Stimulated activated CD4-positive, alpha-beta T cell treated with anti-CD3 and anti-CD28 coated beads, Interleukin-1b, Interleukin-23, amount 100 ng/mL, for 24 hours (primary cell): ENCODE measurements around the gene KLHL12.

Experiments used
- DNase-seq, 4 experiments: peaks; one replicate each; pipeline ENCODE4 v3.0.0-alpha.2; 2020; ENCODE audit warnings: low read depth in 4 of 4, low spot score in 1 of 4

The KLHL12 gene

DNA sequence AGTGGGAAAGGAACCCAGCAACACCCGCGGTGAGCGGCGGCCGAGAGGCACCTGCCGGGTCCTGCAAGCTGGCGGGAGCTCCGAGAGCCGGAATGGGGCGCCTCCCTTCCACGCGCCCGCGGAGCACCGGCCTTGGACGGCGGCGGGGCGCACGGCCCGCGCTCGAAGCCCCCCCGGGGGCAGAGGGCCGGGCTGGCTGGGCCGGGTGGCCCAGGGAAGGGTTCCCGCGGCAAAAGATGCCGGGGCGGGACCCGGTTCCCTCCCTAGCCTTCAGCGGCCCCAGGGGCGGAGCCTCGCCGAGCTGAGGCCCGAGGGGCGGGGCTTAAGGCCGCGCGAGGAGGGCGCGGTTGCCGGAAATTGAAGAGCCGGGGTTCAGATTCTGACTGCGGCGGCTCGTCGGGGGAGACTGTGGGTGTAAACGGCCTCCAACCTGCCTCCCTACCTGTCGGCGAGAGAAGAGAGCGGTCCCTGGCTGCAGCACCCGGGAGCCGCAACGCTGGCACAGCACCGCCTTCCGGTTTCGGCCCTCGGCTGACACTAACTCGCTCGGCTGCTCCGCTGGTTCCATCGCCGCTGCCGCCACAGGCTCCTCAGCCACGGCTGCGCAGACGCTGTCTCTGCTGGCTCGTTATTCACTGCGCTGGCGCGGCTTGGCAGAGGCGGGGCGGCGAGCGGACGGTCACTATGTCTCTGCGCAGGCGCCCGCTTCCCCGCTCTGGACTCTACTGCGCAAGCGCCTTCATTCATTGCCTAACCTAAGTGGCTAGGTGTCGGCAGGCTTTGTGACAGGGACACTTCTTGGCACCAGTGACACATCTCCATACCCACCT lies 38.3 kb downstream of the KLHL12 start, which contains the start of gene RABIF:
Gene RABIF, minus strand, starts transcription at position 619 of the 830 bp plus-strand sequence. Its CDS starts 51 bp downstream, at position 568.
- DNase-seq, result peak; percentile 88 to 95 (median 90)

DNA sequence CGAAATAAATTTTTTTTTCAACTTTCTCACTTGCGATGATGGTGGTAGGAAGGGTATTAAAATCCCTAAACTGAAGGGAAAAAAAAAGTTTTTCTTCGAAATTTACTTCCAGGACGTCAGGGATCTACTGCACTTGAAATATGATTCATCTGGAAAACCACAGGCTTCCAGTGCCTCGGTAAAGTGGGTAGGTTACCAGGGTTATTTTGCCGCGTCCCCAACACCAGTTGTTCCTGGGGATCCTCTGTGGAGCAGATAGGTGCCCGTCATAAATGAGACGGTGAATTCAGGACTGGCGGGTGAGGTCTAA lies 38.9 kb downstream of the KLHL12 start:
- DNase-seq, result no peak

DNA sequence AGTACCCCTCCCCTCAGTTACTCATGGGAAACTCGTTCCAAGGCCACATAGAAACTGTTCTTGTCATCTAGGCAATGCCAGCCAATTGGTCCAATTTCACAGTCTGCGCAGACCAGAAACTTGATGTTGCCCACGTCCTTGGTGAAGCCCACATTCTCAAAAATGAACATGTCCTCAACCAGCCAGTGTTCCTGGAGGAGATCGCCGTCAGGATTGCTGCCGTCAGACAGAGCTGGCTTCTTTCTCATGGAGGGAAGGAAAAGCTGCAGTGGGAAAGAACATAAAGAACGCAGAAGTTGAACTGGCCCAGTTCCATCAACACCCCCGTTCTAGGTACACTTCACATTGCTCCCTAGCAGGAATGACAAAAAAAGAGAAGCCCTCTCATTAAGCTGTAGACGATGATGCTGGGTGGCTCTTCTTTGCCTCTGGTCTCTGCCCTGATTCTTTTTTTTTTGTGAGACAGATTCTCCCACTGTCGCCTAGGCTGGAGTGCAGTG lies 46.0 kb downstream of the KLHL12 start:
- DNase-seq, result no peak

DNA sequence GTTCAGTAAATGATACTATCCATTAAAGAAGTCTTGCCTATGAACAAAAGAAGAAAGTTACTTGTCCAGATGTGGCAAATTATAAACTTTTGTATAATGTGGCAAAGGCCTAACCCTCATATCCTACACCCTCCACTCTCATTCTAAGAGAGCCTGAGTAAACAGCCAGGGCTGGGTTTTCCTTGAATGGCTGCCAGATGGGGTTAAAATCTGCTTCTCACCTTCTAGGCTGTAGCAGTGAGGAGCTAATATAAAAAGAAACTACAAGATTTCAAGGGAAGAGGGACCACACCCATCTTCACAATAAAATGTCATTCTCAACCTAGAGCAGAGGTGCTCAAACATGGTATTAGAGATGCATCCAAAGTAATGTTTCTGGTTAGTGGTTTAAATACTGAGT lies 47.0 kb downstream of the KLHL12 start:
- no peak for DNase-seq

DNA sequence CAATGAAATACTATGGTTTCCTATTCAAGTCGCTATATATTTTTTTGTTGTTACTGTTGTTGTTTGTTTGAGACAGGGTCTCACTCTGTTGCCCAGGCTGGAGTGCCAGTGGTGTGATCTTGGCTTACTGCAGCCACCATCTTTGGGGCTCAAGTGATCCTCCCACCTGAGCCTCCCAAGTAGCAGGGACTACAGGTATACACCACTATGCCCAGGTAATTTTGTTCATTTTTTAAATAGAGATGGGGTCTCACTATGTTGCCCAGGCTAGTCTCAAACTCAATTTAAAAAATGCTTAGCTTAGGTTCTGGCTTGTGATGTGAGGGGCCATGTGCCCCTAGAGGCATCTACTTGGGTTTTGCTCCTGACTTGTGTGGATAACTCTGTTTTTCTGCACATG lies 47.9 kb downstream of the KLHL12 start:
- no peak for DNase-seq

DNA sequence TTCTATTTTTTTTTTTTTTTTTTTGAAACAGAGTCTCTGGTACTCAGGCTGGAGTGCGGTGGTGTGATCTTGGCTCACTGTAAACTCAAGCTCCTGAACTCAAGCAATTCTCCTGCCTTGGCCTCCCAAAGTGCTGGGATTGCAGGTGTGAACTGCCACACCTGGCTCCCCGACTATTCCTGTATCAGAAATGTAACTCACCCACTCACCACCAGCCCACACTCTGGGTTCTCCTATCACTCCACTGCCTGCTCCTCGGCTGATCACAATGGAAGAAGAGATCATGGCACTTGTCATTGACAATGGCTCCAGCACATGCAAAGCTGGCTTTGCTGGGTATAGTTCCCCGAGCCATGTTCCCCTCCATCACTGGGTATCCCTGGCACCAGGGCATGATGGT lies 54.0 kb downstream of the KLHL12 start:
- DNase-seq, result no peak

DNA sequence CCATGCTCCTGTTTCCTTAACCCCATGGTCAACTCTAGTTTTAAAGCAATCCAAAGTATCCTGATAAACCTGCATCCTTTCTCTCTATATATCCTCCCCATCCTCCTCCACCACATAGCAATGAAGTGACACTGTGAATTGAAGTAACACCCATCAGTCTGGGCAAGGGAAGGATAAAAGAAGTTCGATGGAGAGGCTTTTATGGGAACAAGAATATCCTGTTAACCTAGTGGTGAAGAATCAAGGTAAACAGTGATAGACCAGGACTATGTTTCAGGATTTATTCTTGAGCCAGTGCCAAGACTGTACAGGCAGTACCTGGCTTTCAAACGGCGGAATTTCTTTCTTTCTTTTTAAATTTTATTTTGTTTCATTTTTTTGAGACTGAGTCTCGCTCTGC lies 55.7 kb downstream of the KLHL12 start:
- no peak for DNase-seq

DNA sequence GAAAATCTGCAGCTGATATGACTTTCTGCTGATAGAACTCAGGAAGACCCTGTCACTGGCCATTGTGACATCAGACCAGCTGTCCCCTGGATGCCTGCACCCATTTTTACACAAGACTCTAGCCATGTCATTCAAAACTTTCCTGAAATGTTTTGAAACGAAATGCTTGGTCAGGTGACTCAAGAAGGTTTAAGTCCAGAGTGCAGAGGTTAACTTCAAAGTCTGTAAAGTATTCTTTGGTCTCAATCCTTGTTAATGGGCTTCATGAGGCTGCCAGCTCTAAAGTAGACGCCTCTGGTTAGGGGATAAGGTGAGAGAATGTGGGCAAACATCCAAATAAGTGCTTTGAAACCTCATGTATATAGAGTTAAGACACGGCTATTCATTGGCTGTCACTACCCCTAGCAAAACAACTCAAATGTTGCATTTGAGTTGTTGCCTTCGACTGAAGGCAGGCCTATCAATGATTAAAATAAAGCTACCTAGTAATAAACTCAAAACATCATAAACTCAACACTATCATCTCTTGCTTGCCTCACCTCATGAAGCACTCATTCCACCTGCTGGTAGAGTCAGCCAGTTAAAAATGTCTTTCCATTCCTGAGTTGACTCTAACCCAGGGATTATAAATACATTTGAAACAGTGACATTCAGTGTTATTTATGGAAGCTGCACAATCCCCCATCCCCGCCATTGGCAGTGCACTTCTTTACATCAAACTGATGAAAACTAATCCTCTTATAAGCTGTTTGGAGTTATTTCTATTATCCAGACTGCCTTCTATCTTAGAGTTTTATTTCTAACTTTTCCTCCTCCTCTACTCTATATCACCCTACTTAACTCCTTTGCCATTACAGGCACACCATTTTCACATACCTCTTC lies 64.1 kb downstream of the KLHL12 start:
- DNase-seq, result no peak

DNA sequence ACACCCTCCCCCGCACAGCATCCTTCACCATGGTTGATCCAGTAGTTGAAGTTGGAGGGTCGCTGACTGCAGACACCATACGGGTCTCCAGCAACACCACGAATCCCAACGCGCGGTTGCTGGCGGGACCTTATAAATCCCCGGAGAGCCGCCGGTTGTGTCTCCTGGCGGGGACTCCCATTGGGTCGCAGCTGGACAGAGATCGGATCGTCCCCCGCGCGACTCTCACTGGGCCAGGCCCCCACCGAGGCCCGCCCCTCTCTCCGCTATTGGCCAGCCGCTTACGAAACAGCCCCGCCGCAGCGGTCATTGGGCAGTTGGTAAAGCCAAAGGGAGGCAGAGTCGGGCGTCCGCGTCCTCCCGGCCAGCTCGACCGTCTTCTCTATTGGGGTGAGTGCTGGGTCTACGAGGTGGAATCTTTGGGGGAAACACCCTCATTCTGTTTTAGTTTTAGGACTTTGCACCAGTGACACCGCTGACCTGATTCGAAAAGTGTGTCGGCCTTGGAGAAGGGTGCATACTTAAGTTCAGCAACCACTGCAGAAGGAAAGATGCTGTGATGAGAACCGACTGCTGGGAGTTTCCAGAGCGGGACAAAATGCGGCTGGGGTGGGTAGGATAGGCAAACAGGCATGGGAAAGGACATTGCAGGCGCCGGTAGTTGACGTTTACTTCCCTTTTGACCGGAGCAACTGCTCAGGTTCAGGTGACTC lies 65.5 kb downstream of the KLHL12 start:
- peak in 1 of 4 experiments; percentile 34 for DNase-seq

DNA sequence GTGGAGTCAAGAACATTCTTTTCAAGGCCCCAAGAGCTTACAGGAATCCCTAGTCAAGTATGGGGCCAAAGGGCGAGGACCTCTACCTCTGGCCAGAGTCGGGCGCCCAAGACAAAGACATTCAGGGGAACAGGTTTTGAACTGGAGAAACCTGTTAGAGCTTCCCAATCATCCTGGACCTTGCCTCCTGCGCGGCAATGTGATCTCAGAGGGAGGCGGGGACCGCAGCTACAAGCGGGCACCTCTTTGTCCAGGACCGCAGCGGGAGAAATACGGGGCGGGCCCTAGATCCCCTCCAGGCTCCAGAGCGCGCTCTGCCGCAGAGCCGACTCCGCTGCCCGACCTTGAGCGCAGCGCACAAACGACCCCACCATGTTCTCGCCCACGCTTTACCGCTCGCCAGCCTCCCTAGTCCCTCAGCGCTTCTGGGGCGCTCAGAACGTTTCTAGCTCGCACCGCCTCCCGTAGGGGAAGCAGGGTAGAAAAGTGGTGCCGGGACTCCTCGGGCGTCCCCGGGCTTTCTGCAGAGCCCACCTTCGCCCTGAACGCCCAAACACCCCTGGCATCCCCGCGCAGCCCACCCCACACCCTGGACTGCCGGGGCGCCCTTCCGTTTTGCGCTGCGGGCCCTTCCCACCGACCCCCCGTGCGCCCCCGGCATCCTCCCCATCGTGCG lies 66.2 kb downstream of the KLHL12 start:
- DNase-seq, result peak in 1 of 4 experiments; percentile 13

DNA sequence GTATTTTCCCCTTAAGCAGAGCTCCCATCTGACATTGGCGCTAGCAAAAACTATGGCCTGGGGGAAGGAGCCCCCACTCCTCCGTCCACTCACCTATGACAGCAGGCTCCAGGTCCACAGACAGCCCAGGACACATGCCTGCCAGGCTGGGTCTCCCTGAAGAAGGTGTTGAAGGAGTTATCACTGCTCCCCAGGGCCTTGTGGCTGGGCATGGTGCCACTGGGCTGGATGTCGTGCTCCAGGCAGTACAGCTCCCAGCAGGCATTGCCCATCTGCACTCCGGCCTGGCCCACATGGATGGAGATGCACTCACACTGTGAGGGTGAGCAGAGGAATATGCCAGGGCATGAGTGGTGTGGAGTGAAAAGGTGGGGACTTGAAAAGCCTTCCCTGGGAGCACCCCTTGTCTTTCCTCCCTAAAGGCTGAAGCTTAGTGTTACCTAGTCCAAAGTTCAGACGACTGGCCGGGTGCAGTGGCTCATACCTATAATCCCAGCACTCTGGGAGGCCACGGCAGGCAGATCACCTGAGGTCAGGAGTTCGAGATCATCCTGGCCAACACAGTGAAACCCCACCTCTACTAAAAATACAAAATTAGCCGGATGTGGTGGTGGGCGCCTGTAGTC lies 68.1 kb downstream of the KLHL12 start:
- no peak for DNase-seq

DNA sequence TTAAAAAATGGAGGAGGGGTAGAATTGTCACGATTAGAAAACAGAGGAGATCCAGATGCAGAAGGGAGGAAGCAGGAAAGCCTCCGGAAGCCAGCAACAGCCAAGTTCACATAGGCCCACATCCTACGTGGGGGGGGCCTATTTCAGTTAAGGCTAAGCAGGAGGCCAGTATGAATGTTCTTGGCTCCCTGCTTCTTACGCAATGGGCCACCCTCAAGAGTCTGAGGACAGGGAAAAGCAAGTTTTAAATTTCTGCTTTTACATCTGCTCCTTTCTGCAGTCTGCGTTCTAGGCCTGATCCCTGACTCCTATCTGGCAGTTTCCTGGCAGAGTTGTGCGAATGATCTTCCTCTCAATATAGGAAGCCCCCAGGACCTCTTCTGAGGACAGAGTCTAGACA lies 68.7 kb downstream of the KLHL12 start:
- DNase-seq, result no peak

DNA sequence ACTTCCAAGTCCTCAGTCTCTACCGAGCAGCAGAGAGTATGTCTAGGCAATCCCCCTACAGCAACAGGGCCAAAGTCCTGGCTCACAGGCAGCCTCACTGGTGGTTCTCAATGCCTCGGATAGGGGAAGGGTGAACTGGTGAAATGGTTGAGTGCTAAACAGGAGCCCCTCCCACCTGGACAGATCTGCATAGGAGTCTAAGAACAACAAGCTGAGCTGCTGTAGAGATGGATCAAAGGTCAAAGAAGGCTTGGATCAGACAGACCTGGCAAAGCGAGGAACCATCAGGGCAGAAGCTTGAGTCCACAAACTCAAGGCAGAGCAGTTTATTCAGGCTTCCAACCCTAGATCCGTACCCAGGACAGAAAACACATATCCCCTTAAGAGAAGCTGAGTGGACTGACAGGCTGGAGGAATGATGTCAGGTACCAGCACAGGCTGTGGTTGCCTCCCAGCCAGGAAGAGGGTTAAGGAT lies 69.9 kb downstream of the KLHL12 start:
- DNase-seq, result no peak

DNA sequence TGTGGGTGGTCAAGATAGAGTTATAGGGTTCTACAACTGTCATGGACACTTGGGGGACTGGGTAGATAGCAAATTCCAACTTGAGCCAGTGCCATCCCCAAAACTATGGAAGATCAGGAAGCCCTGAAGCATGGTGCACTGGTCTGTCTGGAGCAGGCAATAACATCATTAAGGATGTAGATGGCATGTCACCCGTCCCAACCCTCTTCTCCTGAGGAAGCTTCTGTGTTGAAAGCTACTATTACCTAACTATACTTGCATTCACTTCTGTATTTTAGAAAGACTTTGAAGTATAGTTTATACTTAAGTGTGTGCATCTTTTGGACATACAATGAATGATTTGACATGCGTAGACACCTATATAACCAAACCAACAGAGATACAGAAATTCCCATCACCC lies 71.0 kb downstream of the KLHL12 start:
- DNase-seq, result no peak

DNA sequence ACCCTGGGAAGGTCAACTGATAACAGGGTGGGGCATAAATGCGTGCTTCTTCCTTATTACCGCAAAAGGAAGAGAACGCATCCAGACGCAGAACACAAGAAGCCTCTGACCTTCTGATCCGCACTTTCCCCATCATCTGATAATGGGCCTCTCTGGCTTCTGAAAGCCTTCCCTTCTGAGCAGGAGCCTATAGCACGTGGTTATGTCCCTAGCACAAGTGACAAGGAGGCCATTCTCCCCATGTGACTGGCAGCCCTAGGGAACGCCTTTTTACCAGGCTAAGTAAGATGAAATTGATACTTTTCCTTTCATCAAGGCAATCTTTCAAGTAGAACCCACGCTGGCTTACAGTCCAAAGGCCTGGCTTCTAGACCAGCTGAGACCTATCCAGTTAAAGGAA lies 72.2 kb downstream of the KLHL12 start:
- no peak for DNase-seq

DNA sequence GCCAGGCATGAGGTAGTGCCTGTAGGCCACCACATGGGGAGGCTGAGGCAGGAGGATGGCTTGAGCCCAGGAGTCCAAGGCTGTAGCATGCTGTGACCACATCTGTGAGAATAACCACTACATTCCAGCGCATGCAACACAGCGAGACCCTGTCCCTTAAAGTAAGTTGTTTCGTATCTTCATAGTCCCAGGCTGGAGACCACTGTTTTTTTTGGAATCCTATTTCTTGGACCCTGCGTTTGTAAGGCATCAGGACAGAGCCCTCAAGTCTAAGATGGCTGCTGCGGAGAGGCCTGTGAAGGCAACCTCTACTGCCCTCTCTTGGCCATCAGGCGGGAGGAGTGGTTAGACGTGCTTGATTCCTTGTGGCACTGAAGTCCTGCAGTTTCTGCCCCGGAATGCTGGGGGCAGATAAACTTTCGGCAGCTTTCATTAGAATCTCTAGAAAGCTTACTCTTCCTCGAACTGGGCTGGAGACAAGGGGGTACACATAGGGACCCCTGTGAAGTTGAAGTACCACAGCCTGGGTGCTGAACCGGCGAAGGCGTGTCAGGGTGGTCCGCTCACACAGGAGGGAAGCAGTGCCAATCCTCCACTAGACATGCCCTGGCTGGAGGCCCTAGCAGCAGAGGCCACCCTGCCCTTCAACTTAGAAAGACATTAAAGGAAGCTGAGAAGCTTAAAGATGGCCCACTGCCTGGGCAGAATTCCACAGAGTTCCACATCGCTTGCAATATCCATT lies 74.7 kb downstream of the KLHL12 start:
- DNase-seq, result peak in 1 of 4 experiments; percentile 22

DNA sequence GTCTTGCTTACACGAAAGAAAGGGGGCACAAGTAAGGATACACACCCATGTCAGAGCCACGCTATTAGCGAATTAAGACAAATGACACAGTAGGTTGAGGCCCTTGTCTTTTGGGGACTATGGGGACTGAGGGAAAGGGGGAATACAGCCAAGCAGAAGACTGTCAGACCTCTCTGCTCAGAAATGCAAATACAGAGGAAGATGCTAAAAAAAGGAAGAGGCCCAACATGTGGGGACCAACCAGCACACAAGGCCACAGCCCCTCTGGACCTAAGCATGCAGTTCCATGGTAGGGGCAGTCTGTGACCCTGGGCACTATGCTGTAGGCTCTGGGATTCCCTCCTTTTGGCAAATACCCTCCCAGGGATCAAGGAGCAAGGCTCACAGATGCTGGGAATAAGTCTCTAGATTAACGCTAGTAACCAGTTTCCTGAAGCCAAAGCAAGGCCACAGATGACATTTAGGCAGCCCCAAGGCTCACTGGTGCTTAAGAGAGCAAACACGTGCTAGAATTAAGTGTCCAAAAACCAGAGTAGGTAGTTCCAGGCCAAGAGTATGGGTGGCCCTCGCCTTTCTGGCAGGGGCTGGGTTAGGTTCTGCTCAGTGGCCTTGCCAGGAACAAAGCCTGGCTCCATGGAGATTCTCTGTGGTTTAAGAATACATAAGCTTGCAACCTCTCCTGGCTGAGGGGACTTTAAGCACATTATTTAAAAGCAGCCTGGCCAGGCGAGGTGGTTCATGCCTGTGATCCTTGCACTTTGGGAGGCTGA lies 76.3 kb downstream of the KLHL12 start:
- DNase-seq, result no peak

DNA sequence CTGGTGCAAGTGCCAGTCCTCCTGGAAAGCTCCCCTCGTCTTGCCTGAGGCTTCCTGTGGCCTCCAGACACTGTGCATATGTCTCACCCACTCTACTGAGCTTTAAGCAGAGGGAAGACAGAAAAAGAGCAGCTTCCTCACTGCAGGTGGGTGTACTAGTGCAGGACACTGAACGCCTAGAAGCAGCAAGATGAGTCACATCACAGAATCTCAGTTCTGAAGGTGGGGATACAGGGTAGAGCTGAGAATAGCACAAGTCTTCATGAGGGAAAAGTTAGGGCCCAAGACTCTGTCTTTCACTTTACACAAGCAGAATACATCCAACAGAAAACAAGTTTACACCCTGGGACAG lies 78.9 kb downstream of the KLHL12 start:
- DNase-seq, result no peak

DNA sequence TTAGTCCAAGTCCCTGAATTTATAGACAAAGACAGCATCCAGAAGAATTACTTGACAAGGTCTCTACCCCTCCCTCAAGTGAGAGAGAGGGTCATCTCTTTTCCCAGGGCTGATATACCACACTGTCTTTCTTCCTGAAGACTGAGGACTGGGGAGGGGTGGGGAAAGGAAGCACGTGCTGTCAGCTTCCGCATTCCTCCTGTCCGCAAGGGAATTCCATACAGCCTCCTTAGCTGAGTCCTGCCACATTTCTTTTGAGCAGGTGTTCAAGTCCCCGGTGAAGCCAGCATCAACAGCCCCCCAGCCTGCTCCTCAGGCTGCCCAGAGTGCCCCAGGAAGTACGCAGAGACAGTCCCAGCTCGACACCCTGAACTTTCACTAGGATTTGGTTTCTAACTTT lies 82.1 kb downstream of the KLHL12 start:
- DNase-seq, result no peak
